ENCODE data around the gene TMEM100. TPM values are rescaled to one million over a fixed set of nuclear protein-coding genes. Genes with fewer than 3 reads are reported as not detected.

Gene TMEM100
- total RNA-seq, 6 experiments from 2014 or later: 0.18 to 0.26 TPM; not detected in 4

DNA sequence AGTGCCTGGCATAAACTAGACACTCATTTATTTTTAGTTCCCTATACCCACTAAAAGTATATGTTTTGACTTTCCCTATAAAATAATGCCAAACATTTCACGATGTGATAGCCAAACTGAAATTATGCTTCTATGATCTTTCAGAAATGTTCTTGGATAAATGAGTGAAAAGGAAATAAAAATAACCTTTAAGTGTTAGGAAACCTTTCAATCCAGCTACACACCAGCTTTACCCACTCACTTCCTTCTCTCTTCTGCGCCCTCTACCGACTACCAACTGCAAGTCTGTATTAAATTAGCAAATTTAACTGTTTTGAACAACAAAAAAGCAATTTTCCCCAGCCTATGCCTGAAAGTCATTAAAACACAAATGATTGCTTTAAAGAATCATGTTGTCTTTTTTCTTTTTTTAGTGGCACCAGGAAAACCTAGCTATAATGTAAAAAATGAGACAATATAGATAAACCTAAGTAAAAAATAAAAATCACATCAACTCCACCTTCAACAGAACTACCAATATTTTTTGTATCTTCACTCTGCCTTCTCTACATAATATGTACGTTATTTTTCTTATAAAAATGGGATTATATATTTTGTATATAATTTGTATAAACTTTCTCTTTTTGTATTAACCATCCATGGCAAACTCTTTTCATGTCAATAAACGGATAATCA is 13.2 kb upstream of the TMEM100 start:
- Mint-ChIP-seq H3K36me3 (ENCODE audit: low read depth) (no peaks in the 10 kb centered on the region), H3K27ac (no peak overlapping the region), H3K27me3 (ENCODE audit: insufficient read depth) (no peaks in the 10 kb centered on the region), H3K9me3 (no peaks in the 10 kb centered on the region), H3K4me1 (ENCODE audit: low read depth) (peaks cover 55% of the 10 kb centered on the region), H3K4me3 (no peak overlapping the region)
- DNase-seq: peak; percentile 44
- TF ChIP-seq, protein P1, sequence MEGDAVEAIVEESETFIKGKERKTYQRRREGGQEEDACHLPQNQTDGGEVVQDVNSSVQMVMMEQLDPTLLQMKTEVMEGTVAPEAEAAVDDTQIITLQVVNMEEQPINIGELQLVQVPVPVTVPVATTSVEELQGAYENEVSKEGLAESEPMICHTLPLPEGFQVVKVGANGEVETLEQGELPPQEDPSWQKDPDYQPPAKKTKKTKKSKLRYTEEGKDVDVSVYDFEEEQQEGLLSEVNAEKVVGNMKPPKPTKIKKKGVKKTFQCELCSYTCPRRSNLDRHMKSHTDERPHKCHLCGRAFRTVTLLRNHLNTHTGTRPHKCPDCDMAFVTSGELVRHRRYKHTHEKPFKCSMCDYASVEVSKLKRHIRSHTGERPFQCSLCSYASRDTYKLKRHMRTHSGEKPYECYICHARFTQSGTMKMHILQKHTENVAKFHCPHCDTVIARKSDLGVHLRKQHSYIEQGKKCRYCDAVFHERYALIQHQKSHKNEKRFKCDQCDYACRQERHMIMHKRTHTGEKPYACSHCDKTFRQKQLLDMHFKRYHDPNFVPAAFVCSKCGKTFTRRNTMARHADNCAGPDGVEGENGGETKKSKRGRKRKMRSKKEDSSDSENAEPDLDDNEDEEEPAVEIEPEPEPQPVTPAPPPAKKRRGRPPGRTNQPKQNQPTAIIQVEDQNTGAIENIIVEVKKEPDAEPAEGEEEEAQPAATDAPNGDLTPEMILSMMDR (IDR thresholded peaks at IDR 0.05): peak; percentile 82

DNA sequence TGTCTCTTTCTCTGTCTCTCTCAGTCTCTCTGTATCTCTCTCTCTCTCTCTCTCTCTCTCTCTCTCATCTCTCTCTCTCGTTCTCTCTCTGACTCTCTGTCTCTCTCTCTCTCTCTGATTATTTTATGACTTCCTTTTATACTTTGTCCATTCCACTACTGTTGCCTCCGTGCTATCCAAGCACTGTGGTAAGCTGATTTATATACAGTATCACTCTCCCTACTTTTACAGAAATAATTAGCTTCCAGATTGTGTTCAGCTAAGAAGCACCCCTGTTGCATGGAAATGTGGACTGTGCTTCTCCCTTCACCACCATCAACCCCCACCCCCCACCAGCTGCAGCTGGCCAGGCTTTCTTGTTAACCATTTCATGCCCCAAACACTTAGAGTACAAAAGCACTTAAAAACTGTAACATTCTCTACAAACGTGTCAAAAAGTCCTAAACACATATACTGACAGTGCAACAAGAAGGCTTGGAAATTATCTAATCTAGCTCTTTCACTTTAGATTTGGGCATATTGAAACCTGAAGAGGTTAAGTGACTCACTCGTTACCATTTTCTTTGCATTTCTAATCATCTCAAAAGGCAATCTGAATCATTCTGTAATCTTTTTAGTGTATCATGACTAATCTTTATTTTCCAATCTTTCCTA is 11.6 kb upstream of the TMEM100 start:
- Mint-ChIP-seq H3K27me3 (ENCODE audit: insufficient read depth) (no peaks in the 10 kb centered on the region), H3K27ac (peak overlapping the region; percentile 32), H3K4me3 (peak overlapping the region; percentile 66), H3K4me1 (ENCODE audit: low read depth) (peaks cover 62% of the 10 kb centered on the region), H3K36me3 (ENCODE audit: low read depth) (no peaks in the 10 kb centered on the region), H3K9me3 (no peaks in the 10 kb centered on the region)
- TF ChIP-seq, protein P1 (IDR thresholded peaks at IDR 0.05): no peak
- DNase-seq: no peak

DNA sequence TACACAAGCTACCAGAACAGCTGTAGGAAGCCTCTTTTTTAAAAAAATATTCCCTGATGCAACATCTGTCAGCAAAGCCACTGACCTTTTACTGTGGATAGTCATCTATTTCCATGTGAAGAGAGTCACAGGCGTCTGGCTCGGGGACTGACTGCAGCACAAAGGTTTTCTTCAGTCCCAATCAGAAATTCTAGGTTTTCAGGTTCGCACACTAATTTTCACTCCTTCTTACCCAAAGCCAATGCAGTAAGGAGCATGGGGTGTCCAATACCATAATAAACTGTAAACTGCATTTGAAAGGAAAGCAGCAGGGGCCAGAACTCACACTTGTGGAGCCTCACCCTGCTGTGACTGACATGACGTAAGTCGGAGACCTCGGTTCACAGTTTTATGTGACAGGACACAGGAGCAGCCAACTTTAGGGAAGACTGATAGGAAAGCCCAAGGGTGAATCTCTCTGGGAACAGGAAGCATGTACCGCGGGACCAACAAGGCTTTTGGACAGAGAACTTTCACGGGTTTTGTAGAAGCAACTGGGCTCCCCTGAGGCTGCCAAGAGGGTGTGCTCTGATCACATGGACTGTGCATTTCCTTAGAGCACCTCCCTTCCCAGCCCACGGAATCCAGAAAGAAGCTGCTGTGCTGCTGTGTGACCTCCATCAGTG is 9.1 kb upstream of the TMEM100 start:
- TF ChIP-seq, protein P1 (IDR thresholded peaks at IDR 0.05): no peak
- Mint-ChIP-seq H3K4me3 (peak overlapping the region; percentile 38; the same call in 1 of the 2 replicates), H3K9me3 (no peaks in the 10 kb centered on the region), H3K27ac (peak overlapping the region; percentile 44), H3K36me3 (ENCODE audit: low read depth) (no peaks in the 10 kb centered on the region), H3K27me3 (ENCODE audit: insufficient read depth) (no peaks in the 10 kb centered on the region), H3K4me1 (ENCODE audit: low read depth) (peaks cover 82% of the 10 kb centered on the region)
- no peak for DNase-seq

DNA sequence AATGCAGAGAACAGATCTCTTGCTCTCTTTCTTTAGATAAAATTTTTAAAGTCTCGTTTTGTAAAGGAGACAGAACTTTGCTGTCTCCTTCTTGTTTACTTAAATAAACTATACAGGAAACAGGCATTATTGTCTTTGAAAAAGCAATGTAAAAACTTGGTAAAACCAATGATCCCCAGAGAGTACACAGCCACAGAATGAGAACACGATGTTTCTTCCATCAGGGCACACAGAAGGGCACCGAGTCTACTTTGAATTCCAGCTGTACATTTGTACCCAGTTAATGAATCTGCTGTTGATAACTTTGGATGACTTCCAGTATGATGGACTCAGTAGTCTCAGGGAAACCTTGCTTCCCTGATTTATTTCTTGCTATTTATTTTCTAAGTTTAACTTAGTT is 8.1 kb upstream of the TMEM100 start:
- TF ChIP-seq, protein P1 (IDR thresholded peaks at IDR 0.05): no peak
- peaks cover 2% of the 10 kb centered on the region; the same call in 1 of the 2 replicates for H3K27me3 Mint-ChIP-seq (ENCODE audit: insufficient read depth)
- peaks cover 90% of the 10 kb centered on the region for H3K4me1 Mint-ChIP-seq (ENCODE audit: low read depth)
- no peaks in the 10 kb centered on the region for H3K36me3 Mint-ChIP-seq (ENCODE audit: low read depth)
- no peak overlapping the region for H3K4me3 Mint-ChIP-seq
- H3K9me3 Mint-ChIP-seq: no peaks in the 10 kb centered on the region
- H3K27ac Mint-ChIP-seq: no peak overlapping the region
- no peak for DNase-seq

DNA sequence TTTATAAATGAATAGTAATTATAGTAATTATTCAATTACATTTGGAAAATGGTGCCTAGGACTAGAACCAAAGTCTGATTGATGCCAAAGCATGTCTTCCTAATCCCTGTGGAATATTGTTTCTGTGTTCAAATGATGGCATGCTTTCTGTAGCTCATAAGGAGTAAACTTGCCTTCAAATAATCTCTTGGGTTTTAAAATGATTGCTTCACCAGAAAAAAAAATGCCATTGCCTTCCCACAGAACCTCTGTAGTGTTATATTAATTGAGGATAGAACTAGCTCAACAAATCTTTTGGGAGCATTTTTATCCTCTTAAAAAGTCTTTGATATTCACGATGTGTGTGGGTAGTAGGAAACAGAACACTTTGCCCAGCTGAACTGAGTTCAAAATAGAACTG is 7.7 kb upstream of the TMEM100 start:
- Mint-ChIP-seq H3K4me1 (ENCODE audit: low read depth) (peaks cover 90% of the 10 kb centered on the region), H3K27ac (no peak overlapping the region), H3K9me3 (no peaks in the 10 kb centered on the region), H3K4me3 (no peak overlapping the region), H3K27me3 (ENCODE audit: insufficient read depth) (peaks cover 3% of the 10 kb centered on the region; the same call in 1 of the 2 replicates), H3K36me3 (ENCODE audit: low read depth) (no peaks in the 10 kb centered on the region)
- TF ChIP-seq, protein P1 (IDR thresholded peaks at IDR 0.05): no peak
- no peak for DNase-seq
